ENCODE measurements around the gene MBLAC1. TPM values are rescaled to one million over a fixed set of nuclear protein-coding genes. Genes with fewer than 3 reads are reported as not detected.
"Not testable (repeated sequence)": the region's sequence is repeated elsewhere in the genome, so short reads cannot be mapped to it uniquely, and the experiment has no call there.

MBLAC1 gene
- total and polyA plus RNA-seq, 11 donors, result 1.3 to 3.2 (median 2.0) TPM

DNA sequence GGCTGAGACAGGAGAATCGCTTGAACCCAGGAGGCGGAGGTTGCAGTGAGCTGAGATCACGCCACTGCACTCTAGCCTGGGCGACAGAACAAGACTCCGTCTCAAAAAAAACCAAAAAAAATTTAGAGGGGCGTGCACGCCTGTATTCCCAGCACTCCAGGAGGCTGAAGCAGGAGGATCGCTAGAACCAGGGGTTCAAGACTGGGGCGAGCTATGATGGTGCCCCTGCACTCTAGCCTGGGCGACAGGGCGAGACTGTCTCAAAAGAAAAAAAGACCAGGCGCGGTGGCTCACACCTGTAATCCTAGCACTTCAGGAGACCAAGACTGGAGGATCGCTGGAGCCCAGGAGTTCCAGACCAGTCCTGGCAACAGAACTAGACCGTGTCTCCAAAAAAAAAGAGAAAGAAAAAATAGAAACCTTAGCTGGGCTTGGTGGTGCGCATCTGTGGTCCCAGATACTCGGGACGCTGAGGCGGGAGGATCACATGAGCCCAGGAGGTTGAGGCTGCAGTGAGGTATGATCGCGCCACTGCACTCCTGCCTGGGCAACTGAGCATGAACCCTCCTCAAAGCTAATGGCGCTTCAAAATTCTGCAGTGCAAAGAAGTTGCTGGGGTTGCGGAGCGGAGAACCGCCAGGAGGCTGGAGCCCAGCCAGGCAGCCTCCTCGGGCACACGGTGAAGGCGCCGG, 382 bp upstream of the MBLAC1 start:
- 16 to 20% (median 17%) methylated on average over 29 of the region's 29 CpGs for WGBS, 4 donors
- DNase-seq (no peak), ATAC-seq (peak in 3 of 4 donors; percentile 32 to 43 (median 41))
- H3K4me1 ChIP-seq, result peaks cover 0 to 41% (median 18%) of the 10 kb centered on the region in 12 donors
- peak overlapping the region; percentile 88 to 99 (median 97) for H3K27ac ChIP-seq
- intact Hi-C loops (cut with DNase I), result loop anchor here in 8 of 10 donors (2.0 to 5.0 kb wide), 6 partner anchors 26 to 214 kb away; partner anchors contain the start of genes AP4M1 (in 2 of the 8), MCM7 (in 2 of the 8), AZGP1 (in 1 of the 8) and COPS6 (in 1 of the 8)
- H3K27me3 ChIP-seq, result no peaks in the 10 kb centered on the region
- no peak for TF ChIP-seq POLR2A (IDR thresholded peaks at IDR 0.05)
- TF ChIP-seq, protein P1, sequence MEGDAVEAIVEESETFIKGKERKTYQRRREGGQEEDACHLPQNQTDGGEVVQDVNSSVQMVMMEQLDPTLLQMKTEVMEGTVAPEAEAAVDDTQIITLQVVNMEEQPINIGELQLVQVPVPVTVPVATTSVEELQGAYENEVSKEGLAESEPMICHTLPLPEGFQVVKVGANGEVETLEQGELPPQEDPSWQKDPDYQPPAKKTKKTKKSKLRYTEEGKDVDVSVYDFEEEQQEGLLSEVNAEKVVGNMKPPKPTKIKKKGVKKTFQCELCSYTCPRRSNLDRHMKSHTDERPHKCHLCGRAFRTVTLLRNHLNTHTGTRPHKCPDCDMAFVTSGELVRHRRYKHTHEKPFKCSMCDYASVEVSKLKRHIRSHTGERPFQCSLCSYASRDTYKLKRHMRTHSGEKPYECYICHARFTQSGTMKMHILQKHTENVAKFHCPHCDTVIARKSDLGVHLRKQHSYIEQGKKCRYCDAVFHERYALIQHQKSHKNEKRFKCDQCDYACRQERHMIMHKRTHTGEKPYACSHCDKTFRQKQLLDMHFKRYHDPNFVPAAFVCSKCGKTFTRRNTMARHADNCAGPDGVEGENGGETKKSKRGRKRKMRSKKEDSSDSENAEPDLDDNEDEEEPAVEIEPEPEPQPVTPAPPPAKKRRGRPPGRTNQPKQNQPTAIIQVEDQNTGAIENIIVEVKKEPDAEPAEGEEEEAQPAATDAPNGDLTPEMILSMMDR (IDR thresholded peaks at IDR 0.05), result no peak
- peak overlapping the region; percentile 74 to 99 (median 94) for H3K4me3 ChIP-seq
- H3K36me3 ChIP-seq, result peaks cover 0 to 4% (median 0%) of the 10 kb centered on the region in 9 donors
- H3K9me3 ChIP-seq, result no peaks in the 10 kb centered on the region

DNA sequence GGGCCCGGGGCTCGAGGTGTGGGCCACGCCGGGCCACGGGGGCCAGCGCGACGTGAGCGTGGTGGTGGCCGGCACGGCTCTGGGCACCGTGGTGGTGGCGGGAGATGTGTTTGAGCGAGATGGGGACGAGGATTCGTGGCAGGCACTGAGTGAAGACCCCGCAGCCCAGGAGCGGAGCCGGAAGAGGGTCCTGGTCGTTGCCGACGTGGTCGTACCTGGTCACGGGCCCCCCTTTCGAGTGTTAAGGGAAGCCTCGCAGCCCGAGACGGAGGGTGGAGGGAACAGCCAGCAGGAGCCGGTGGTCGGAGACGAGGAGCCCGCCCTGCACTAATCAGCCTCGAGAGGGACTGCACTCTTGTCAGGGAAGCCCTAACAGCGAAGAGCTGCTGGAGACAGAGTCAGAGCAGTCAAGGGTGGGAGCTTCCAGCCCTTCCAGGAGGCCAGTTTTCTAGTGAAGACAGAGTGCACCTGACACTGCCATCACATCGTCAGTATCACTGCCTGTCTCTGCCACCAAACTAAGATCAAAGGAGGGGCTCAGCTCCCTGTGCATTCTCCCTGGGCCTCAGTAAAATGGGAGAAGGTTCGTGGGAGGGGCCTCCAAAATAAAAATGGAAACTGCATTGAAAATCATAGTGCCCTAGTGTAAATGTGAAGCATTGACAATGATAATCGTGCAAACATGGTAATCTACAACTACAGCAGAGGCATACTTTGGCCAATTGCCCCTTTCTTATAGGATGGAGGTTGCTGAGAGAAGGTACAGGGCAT, 1.3 kb downstream of the MBLAC1 start:
- peak overlapping the region in 11 of 12 donors; percentile 88 to 98 (median 97) for H3K27ac ChIP-seq
- peak in 1 of 4 donors; percentile 1 for ATAC-seq

DNA sequence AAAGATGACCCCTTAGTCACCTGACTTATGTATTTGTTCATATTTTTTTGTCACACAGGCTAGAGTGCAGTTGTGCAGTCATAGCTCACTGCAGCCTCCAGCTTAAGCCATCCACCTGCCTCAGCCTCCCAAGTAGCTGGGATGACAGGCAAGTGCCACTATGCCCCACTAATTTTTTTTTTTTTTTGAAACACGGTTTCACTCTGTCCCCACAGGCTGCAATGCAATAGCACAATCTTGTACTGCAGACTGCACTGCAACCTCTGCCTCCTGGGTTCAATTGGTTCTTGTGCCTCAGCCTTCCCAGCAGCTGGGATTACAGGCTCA, 1.8 kb downstream of the MBLAC1 start:
- TF ChIP-seq, protein P1 (IDR thresholded peaks at IDR 0.05), result no peak
- TF ChIP-seq POLR2A (IDR thresholded peaks at IDR 0.05), result no peak

More for the DNA sequence above, 1.3 kb downstream of the MBLAC1 start:
- Histone ChIP-seq H3K4me3 (peak overlapping the region; percentile 74 to 99 (median 94)), H3K4me1 (peaks cover 0 to 41% (median 18%) of the 10 kb centered on the region in 12 donors), H3K27me3 (no peaks in the 10 kb centered on the region), H3K9me3 (no peaks in the 10 kb centered on the region), H3K36me3 (no peaks in the 10 kb centered on the region)
- 4 to 13% (median 6%) methylated on average over 12 to 37 of the region's 37 CpGs for WGBS, 4 donors
- no peak for DNase-seq
- TF ChIP-seq, protein P1 (IDR thresholded peaks at IDR 0.05), result no peak
- no peak for TF ChIP-seq POLR2A (IDR thresholded peaks at IDR 0.05)
- intact Hi-C loops (cut with DNase I), result loop anchor here in 8 of 10 donors (1.0 to 5.0 kb wide), 7 partner anchors 9 to 216 kb away; partner anchors contain the start of genes AP4M1 (in 2 of the 8), MCM7 (in 2 of the 8), AZGP1 (in 1 of the 8) and CNPY4 (in 1 of the 8)

DNA sequence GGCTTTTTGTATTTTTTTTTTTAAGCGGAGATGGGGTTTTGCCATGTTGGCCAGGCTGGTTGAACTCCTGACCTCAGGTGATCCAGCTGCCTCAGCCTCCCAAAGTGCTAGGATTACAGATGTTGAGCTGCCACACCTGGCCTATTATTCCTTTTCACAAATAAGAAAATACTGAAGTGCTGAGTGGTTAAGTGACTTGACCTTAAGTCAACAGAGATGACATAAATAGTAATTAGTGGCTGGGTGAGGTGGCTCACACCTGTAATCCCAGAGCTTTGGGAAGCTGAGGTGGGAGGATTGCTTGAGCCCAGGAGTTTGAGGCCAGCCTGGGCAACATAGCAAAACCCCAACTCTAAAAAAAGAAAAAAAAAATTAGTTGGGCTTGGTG, 3.4 kb downstream of the MBLAC1 start:
- H3K4me1 ChIP-seq, result peaks cover 0 to 30% (median 18%) of the 10 kb centered on the region in 12 donors
- not testable (repeated sequence) for H3K4me3 ChIP-seq, H3K9me3 ChIP-seq, ATAC-seq, H3K36me3 ChIP-seq, H3K27ac ChIP-seq, H3K27me3 ChIP-seq, DNase-seq
- intact Hi-C loops (cut with DNase I), result loop anchor here in 6 of 10 donors (5.0 to 10.0 kb wide), 6 partner anchors 82 to 225 kb away; partner anchors contain the start of genes PVRIG (in 5 of the 6) and PILRB (in 1 of the 6)
- 89 to 100% (median 95%) methylated on average over 1 of the region's 1 CpG for WGBS, 4 donors

More for the DNA sequence above, 1.8 kb downstream of the MBLAC1 start:
- no peaks in the 10 kb centered on the region for H3K27me3 ChIP-seq
- DNase-seq, result peak in 1 of 5 donors; percentile 6
- no peaks in the 10 kb centered on the region for H3K36me3 ChIP-seq
- intact Hi-C loops (cut with DNase I), result loop anchor here in 8 of 10 donors (5.0 kb wide), 5 partner anchors 36 to 216 kb away; partner anchors contain the start of genes AZGP1 (in 1 of the 8) and COPS6 (in 1 of the 8)
- peak overlapping the region in 1 of 12 donors; percentile 98 for H3K27ac ChIP-seq
- H3K4me1 ChIP-seq, result peaks cover 0 to 41% (median 18%) of the 10 kb centered on the region in 12 donors
- ATAC-seq, result no peak
- no peaks in the 10 kb centered on the region for H3K9me3 ChIP-seq
- peak overlapping the region in 1 of 12 donors; percentile 99 for H3K4me3 ChIP-seq
- 70 to 93% (median 82%) methylated on average over 1 of the region's 1 CpG for WGBS, 4 donors
